Body of pancreas (tissue), 4 donors: Measurements from ENCODE around the gene ARPC1A. TPM values are rescaled to one million over a fixed set of nuclear protein-coding genes. Genes with fewer than 3 reads are reported as not detected.
A peak's percentile ranks its signal among the peaks of the same experiment; 100 is the strongest.
"Not testable (repeated sequence)": the region's sequence is repeated elsewhere in the genome, so short reads cannot be mapped to it uniquely, and the experiment has no call there.

Experiments
- ATAC-seq: fragments of 150-250 bp; one replicate; pipeline ENCODE4 v1.9.1; 2016
- DNase-seq, 4 donors: peaks; one replicate each; pipeline ENCODE4 v3.0.0-alpha.2; 2019
- H3K27ac ChIP-seq, 4 donors: fragments of 200-600 bp; sonication (generic); 1 replicate in 3 of 4; 2 replicates in 1 of 4; pipeline versions ENCODE4 v1.5.1 to v1.6.1; 2016 to 2019; ENCODE audit warnings: mild to moderate bottlenecking in 1 of 4, mixed read lengths in 1 of 4, moderate library complexity in 1 of 4
- H3K27me3 ChIP-seq, 2 donors: fragments of 200-600 bp; sonication (generic); one replicate each; pipeline ENCODE4 v1.6.0; 2016; ENCODE audit warnings: mild to moderate bottlenecking in 1 of 2
- H3K36me3 ChIP-seq, 2 donors: fragments of 200-600 bp; sonication (generic); replicated peaks in 1 of 2; 2 replicates each; pipeline ENCODE4 v1.5.1; 2016; ENCODE audit warnings: low read depth in 2 of 2; ENCODE audit not compliant: insufficient read depth in 1 of 2
- H3K4me1 ChIP-seq: fragments of 200-600 bp; sonication (generic); one replicate; pipeline ENCODE4 v1.6.0; 2016
- H3K4me3 ChIP-seq, 2 donors: fragments of 200-600 bp; sonication (generic); 1 replicate in 1 of 2; 2 replicates in 1 of 2; pipeline ENCODE4 v1.5.1; 2016 to 2019
- H3K9me3 ChIP-seq, 3 donors: fragments of 200-600 bp; sonication (generic); 1 replicate in 2 of 3; 2 replicates in 1 of 3; pipeline ENCODE4 v1.5.1; 2016
- POLR2A ChIP-seq, 3 donors: fragments of 450-650 bp; IDR thresholded peaks; one replicate each; pipeline ENCODE4 v1.6.1; 2016; ENCODE audit warnings: antibody characterized with exemption in 3 of 3, mild to moderate bottlenecking in 2 of 3
- WGBS, 2 donors: methylation state at CpG; one replicate each; pipeline ENCODE4 v1.1.5; 2017; 5-methylcytosine and 5-hydroxymethylcytosine counted together
- intact Hi-C: fragments of 100-400 bp; cut with DNase I; formaldehyde crosslinking; loops from one replicate; pipeline ENCODE4 v1.15.1; 2023
- total RNA-seq, 2 donors: library from RNA; depleted of rRNA; stranded (reverse); fragments of >200 nt; gene quantifications; one replicate each; pipeline ENCODE4 v1.1.0, GENCODE V29; 2016
- TF ChIP-seq, protein P1 (sequence below), 7 experiments: fragments of 450-650 bp in 4 of 7; fragments of 200-600 bp in 3 of 7; sonication (generic) in 3 of 7; IDR thresholded peaks; one replicate each; pipeline ENCODE4 v1.5.1; 2016 to 2019; ENCODE audit warnings: antibody characterized with exemption in 7 of 7

ARPC1A gene
- total RNA-seq, 2 donors from 2014 or later, result 63.0 to 106 TPM

GRCh38 chr7:99331002-99331401 is 5.3 kb downstream of the ARPC1A start:
- Histone ChIP-seq H3K36me3 (peaks cover 0 to 11% of the 10 kb centered on the region in 2 donors), H3K9me3 (no peaks in the 10 kb centered on the region), H3K4me1 (peaks cover 31% of the 10 kb centered on the region), H3K27ac (peak overlapping the region in 1 of 4 donors; percentile 68), H3K27me3 (no peaks in the 10 kb centered on the region), H3K4me3 (no peak overlapping the region)
- 80 to 83% methylated on average over 1 to 2 of the region's 2 CpGs for WGBS, 2 donors
- no peak for ATAC-seq
- no peak for DNase-seq
- no peak for TF ChIP-seq POLR2A (IDR thresholded peaks at IDR 0.05)
- TF ChIP-seq, protein P1, sequence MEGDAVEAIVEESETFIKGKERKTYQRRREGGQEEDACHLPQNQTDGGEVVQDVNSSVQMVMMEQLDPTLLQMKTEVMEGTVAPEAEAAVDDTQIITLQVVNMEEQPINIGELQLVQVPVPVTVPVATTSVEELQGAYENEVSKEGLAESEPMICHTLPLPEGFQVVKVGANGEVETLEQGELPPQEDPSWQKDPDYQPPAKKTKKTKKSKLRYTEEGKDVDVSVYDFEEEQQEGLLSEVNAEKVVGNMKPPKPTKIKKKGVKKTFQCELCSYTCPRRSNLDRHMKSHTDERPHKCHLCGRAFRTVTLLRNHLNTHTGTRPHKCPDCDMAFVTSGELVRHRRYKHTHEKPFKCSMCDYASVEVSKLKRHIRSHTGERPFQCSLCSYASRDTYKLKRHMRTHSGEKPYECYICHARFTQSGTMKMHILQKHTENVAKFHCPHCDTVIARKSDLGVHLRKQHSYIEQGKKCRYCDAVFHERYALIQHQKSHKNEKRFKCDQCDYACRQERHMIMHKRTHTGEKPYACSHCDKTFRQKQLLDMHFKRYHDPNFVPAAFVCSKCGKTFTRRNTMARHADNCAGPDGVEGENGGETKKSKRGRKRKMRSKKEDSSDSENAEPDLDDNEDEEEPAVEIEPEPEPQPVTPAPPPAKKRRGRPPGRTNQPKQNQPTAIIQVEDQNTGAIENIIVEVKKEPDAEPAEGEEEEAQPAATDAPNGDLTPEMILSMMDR (IDR thresholded peaks at IDR 0.05), result no peak
- intact Hi-C loops, result no loop called here

DNA sequence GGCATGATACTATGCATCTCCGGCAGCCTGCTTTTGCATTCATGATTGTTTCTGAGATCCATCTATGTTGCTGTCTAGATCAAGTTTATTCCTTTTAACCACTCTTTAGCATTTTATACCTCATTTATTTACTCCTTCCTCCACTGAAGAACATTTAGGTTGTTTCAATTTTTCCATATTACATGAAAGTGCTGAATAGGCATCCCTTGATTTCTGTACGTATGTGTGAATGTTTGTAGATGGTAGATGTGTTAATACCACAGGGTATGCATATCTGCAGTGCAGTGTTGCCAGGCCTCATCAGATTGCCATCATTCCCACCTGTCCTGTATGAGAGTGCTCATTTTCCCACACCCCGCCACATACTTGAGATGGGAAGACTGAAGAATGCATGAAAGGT is 13.9 kb downstream of the ARPC1A start:
- DNase-seq (no peak), ATAC-seq (no peak)
- H3K4me3 ChIP-seq, result no peak overlapping the region
- no peaks in the 10 kb centered on the region for H3K27me3 ChIP-seq
- no peak overlapping the region for H3K27ac ChIP-seq
- H3K4me1 ChIP-seq, result no peaks in the 10 kb centered on the region
- intact Hi-C loops, result no loop called here
- H3K9me3 ChIP-seq, result no peaks in the 10 kb centered on the region
- WGBS, 2 donors, result 91 to 93% methylated on average over 3 of the region's 3 CpGs
- peaks cover 0 to 38% of the 10 kb centered on the region in 2 donors for H3K36me3 ChIP-seq
- TF ChIP-seq POLR2A (IDR thresholded peaks at IDR 0.05), result no peak
- TF ChIP-seq, protein P1 (IDR thresholded peaks at IDR 0.05), result no peak

DNA sequence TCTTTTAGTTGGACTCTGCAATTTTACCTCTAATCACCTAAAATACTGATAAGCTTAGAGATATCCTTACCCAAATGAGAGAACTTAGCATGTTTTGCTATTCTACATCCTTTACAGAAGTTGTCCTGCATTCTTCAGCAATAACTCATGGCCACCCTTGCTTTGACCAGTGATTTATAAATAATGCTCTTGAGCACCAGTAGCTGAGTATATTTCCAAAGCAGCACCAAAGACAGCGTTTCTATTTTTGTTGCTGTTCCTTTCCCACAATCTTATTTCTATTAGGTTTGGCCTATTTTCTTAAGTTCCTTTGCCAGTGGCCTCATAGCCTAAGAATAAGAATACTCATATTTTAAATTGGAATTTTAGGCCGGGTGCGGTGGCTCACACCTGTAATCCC is 15.0 kb downstream of the ARPC1A start:
- no peaks in the 10 kb centered on the region for H3K9me3 ChIP-seq
- WGBS, 2 donors, result 86 to 99% methylated on average over 3 of the region's 3 CpGs
- H3K27me3 ChIP-seq, result no peaks in the 10 kb centered on the region
- DNase-seq (no peak), ATAC-seq (no peak)
- TF ChIP-seq POLR2A (IDR thresholded peaks at IDR 0.05), result no peak
- TF ChIP-seq, protein P1 (IDR thresholded peaks at IDR 0.05), result no peak
- H3K4me1 ChIP-seq, result no peaks in the 10 kb centered on the region
- peaks cover 0 to 35% of the 10 kb centered on the region in 2 donors for H3K36me3 ChIP-seq
- intact Hi-C loops, result no loop called here
- H3K27ac ChIP-seq, result no peak overlapping the region
- H3K4me3 ChIP-seq, result no peak overlapping the region

- no peak overlapping the region for H3K4me3 ChIP-seq
- DNase-seq, result no peak
- H3K36me3 ChIP-seq, result peaks cover 0 to 35% of the 10 kb centered on the region in 2 donors
- no peak for ATAC-seq
- intact Hi-C loops, result no loop called here
- TF ChIP-seq, protein P1 (IDR thresholded peaks at IDR 0.05), result no peak
- no peaks in the 10 kb centered on the region for H3K9me3 ChIP-seq
- no peak overlapping the region for H3K27ac ChIP-seq
- no peaks in the 10 kb centered on the region for H3K27me3 ChIP-seq
- no peaks in the 10 kb centered on the region for H3K4me1 ChIP-seq
- 92 to 93% methylated on average over 10 to 13 of the region's 13 CpGs for WGBS, 2 donors
These were observed 18.5 kb downstream of the ARPC1A start for GRCh38 chr7:99344061-99344647.

- WGBS, 2 donors, result 92 to 100% methylated on average over 3 of the region's 3 CpGs
- intact Hi-C loops, H3K27ac ChIP-seq, H3K4me1 ChIP-seq, H3K9me3 ChIP-seq, H3K27me3 ChIP-seq, ATAC-seq, H3K4me3 ChIP-seq, DNase-seq: not testable (repeated sequence)
- H3K36me3 ChIP-seq, result peaks cover 16 to 38% of the 10 kb centered on the region in 2 donors
These were observed 24.9 kb downstream of the ARPC1A start for GRCh38 chr7:99350641-99351040.
